BLaER1 treated with 17β-estradiol and CSF1 and Interleukin-3, amounts not matched to agents 10 nM and 100 nM (cell line): ENCODE measurements around the gene ROR1.

Source experiments
- H3K27ac ChIP-seq, 11 experiments: shearing (Covaris generic); formaldehyde crosslinking; 2 replicates each; pipeline ENCODE4 v1.8.1; 2022
- H3K27me3 ChIP-seq, 11 experiments: shearing (Covaris generic); formaldehyde crosslinking; 2 replicates each; pipeline ENCODE4 v1.8.1; 2022
- H3K36me3 ChIP-seq, 11 experiments: shearing (Covaris generic); formaldehyde crosslinking; 2 replicates each; pipeline ENCODE4 v1.8.1; 2022
- H3K4me1 ChIP-seq, 10 experiments: shearing (Covaris generic); formaldehyde crosslinking; 2 replicates each; pipeline ENCODE4 v1.8.1; 2022
- H3K4me2 ChIP-seq, 11 experiments: shearing (Covaris generic); formaldehyde crosslinking; 2 replicates each; pipeline ENCODE4 v1.8.1; 2022
- H3K4me3 ChIP-seq, 10 experiments: shearing (Covaris generic); formaldehyde crosslinking; 2 replicates each; pipeline ENCODE4 v1.8.1; 2022
- H3K9ac ChIP-seq, 11 experiments: shearing (Covaris generic); formaldehyde crosslinking; 2 replicates each; pipeline ENCODE4 v1.8.1; 2022
- H3K9me3 ChIP-seq, 11 experiments: shearing (Covaris generic); formaldehyde crosslinking; replicated peaks in 1 of 11; 2 replicates each; pipeline ENCODE4 v1.8.1; 2022
- H4K20me1 ChIP-seq, 11 experiments: shearing (Covaris generic); formaldehyde crosslinking; 2 replicates each; pipeline ENCODE4 v1.8.1; 2022
- Cebpa-rat ChIP-seq, 11 experiments: shearing (Covaris generic); IDR thresholded peaks; 2 replicates each; pipeline ENCODE4 v1.8.1; 2022

Gene ROR1

GRCh38 chr1:63903947-63904610 is 130.3 kb downstream of the ROR1 start:
- H3K27me3 ChIP-seq: no peaks in the 10 kb centered on the region
- H3K9ac ChIP-seq: no peak overlapping the region
- H3K4me2 ChIP-seq: peak overlapping the region; percentile 23 to 64 (median 48); a peak in 20 of 22 replicates
- H4K20me1 ChIP-seq: no peaks in the 10 kb centered on the region
- H3K4me3 ChIP-seq: no peak overlapping the region
- TF ChIP-seq Cebpa-rat (IDR thresholded peaks at IDR 0.05): no peak
- H3K27ac ChIP-seq: no peak overlapping the region
- H3K9me3 ChIP-seq: no peaks in the 10 kb centered on the region
- H3K36me3 ChIP-seq: no peaks in the 10 kb centered on the region
- peaks cover 8 to 16% (median 12%) of the 10 kb centered on the region in 10 experiments; a peak in 18 of 20 replicates for H3K4me1 ChIP-seq

GRCh38 chr1:63904826-63905225 is 131.0 kb downstream of the ROR1 start:
- Histone ChIP-seq H3K4me3 (no peak overlapping the region), H3K9me3 (no peaks in the 10 kb centered on the region), H3K36me3 (no peaks in the 10 kb centered on the region), H3K27ac (no peak overlapping the region), H3K27me3 (no peaks in the 10 kb centered on the region), H4K20me1 (no peaks in the 10 kb centered on the region), H3K4me1 (peaks cover 8 to 16% (median 12%) of the 10 kb centered on the region in 10 experiments; a peak in 18 of 20 replicates), H3K9ac (no peak overlapping the region), H3K4me2 (peak overlapping the region in 5 of 11 experiments; percentile 37 to 64 (median 53); a peak in 9 of 22 replicates)
- no peak for TF ChIP-seq Cebpa-rat (IDR thresholded peaks at IDR 0.05)

GRCh38 chr1:63906047-63906704 is 132.4 kb downstream of the ROR1 start:
- TF ChIP-seq Cebpa-rat (IDR thresholded peaks at IDR 0.05): no peak
- Histone ChIP-seq H3K36me3 (no peaks in the 10 kb centered on the region), H3K27ac (no peak overlapping the region), H3K4me2 (no peak overlapping the region), H3K27me3 (no peaks in the 10 kb centered on the region), H3K9ac (no peak overlapping the region), H4K20me1 (no peaks in the 10 kb centered on the region), H3K4me1 (peaks cover 8 to 16% (median 12%) of the 10 kb centered on the region in 10 experiments; a peak in 18 of 20 replicates), H3K9me3 (no peaks in the 10 kb centered on the region), H3K4me3 (no peak overlapping the region)

GRCh38 chr1:63907051-63907450 is 133.2 kb downstream of the ROR1 start:
- Histone ChIP-seq H4K20me1 (no peaks in the 10 kb centered on the region), H3K36me3 (no peaks in the 10 kb centered on the region), H3K4me3 (no peak overlapping the region), H3K9ac (no peak overlapping the region), H3K4me2 (no peak overlapping the region), H3K27ac (no peak overlapping the region), H3K4me1 (peaks cover 8 to 16% (median 12%) of the 10 kb centered on the region in 10 experiments; a peak in 18 of 20 replicates), H3K27me3 (no peaks in the 10 kb centered on the region), H3K9me3 (no peaks in the 10 kb centered on the region)
- no peak for TF ChIP-seq Cebpa-rat (IDR thresholded peaks at IDR 0.05)

- Histone ChIP-seq H4K20me1 (no peaks in the 10 kb centered on the region), H3K27me3 (no peaks in the 10 kb centered on the region), H3K36me3 (no peaks in the 10 kb centered on the region), H3K9me3 (no peaks in the 10 kb centered on the region), H3K4me2 (no peak overlapping the region), H3K4me3 (no peak overlapping the region), H3K9ac (no peak overlapping the region), H3K27ac (no peak overlapping the region), H3K4me1 (peaks cover 8 to 14% (median 11%) of the 10 kb centered on the region in 10 experiments; a peak in 18 of 20 replicates)
- TF ChIP-seq Cebpa-rat (IDR thresholded peaks at IDR 0.05): no peak
Measured at GRCh38 chr1:63908016-63908415, 134.2 kb downstream of the ROR1 start.

GRCh38 chr1:63909526-63909925 is 135.7 kb downstream of the ROR1 start:
- H3K4me2 ChIP-seq: no peak overlapping the region
- H3K27ac ChIP-seq: no peak overlapping the region
- no peaks in the 10 kb centered on the region for H3K27me3 ChIP-seq
- H3K4me1 ChIP-seq: peaks cover 0 to 8% (median 2%) of the 10 kb centered on the region in 10 experiments; a peak in 11 of 20 replicates
- no peak for TF ChIP-seq Cebpa-rat (IDR thresholded peaks at IDR 0.05)
- no peak overlapping the region for H3K9ac ChIP-seq
- H3K36me3 ChIP-seq: no peaks in the 10 kb centered on the region
- H4K20me1 ChIP-seq: no peaks in the 10 kb centered on the region
- no peaks in the 10 kb centered on the region for H3K9me3 ChIP-seq
- H3K4me3 ChIP-seq: no peak overlapping the region

- H3K36me3 ChIP-seq: no peaks in the 10 kb centered on the region
- H4K20me1 ChIP-seq: no peaks in the 10 kb centered on the region
- TF ChIP-seq Cebpa-rat (IDR thresholded peaks at IDR 0.05): no peak
- H3K27me3 ChIP-seq: no peaks in the 10 kb centered on the region
- peaks cover 0 to 4% (median 0%) of the 10 kb centered on the region in 10 experiments; a peak in 3 of 20 replicates for H3K4me1 ChIP-seq
- no peak overlapping the region for H3K27ac ChIP-seq
- no peak overlapping the region for H3K4me3 ChIP-seq
- H3K9me3 ChIP-seq: no peaks in the 10 kb centered on the region
- no peak overlapping the region for H3K4me2 ChIP-seq
- no peak overlapping the region for H3K9ac ChIP-seq
Measured at GRCh38 chr1:63911049-63911448, 137.2 kb downstream of the ROR1 start.

GRCh38 chr1:63912643-63913042 is 138.8 kb downstream of the ROR1 start:
- peaks cover 2 to 16% (median 8%) of the 10 kb centered on the region in 10 experiments; a peak in 16 of 20 replicates for H3K4me1 ChIP-seq
- no peaks in the 10 kb centered on the region for H4K20me1 ChIP-seq
- no peaks in the 10 kb centered on the region for H3K9me3 ChIP-seq
- H3K27me3 ChIP-seq: no peaks in the 10 kb centered on the region
- H3K27ac ChIP-seq: no peak overlapping the region
- no peak overlapping the region for H3K4me2 ChIP-seq
- no peak overlapping the region for H3K9ac ChIP-seq
- no peak for TF ChIP-seq Cebpa-rat (IDR thresholded peaks at IDR 0.05)
- H3K4me3 ChIP-seq: no peak overlapping the region
- no peaks in the 10 kb centered on the region for H3K36me3 ChIP-seq

- Histone ChIP-seq H3K9me3 (peaks cover 0 to 4% (median 0%) of the 10 kb centered on the region in 11 experiments; a peak in 1 of 22 replicates), H3K4me2 (no peak overlapping the region), H3K4me3 (no peak overlapping the region), H3K36me3 (no peaks in the 10 kb centered on the region), H3K9ac (no peak overlapping the region), H3K27me3 (no peaks in the 10 kb centered on the region), H4K20me1 (no peaks in the 10 kb centered on the region), H3K4me1 (peaks cover 5 to 19% (median 12%) of the 10 kb centered on the region in 10 experiments; a peak in 16 of 20 replicates), H3K27ac (no peak overlapping the region)
- TF ChIP-seq Cebpa-rat (IDR thresholded peaks at IDR 0.05): no peak
Measured at GRCh38 chr1:63913533-63913932, 139.7 kb downstream of the ROR1 start.
